ENCODE results near the gene PTPRU.

PTPRU gene

GRCh38 chr1:29320156-29320940 lies 84.0 kb downstream of the PTPRU start:
- DNase-seq: no peak

- DNase-seq: no peak
Observed at GRCh38 chr1:29321176-29321575, 84.9 kb downstream of the PTPRU start.

- no peak for DNase-seq
Observed at GRCh38 chr1:29322147-29322694, 85.9 kb downstream of the PTPRU start.

- DNase-seq: no peak
Observed at GRCh38 chr1:29322861-29323585, 86.7 kb downstream of the PTPRU start.

GRCh38 chr1:29323636-29324035 lies 87.3 kb downstream of the PTPRU start:
- DNase-seq: no peak

- DNase-seq: no peak
Observed at GRCh38 chr1:29324202-29324601, 87.9 kb downstream of the PTPRU start.

GRCh38 chr1:29324771-29325351 lies 88.5 kb downstream of the PTPRU start:
- DNase-seq: no peak

GRCh38 chr1:29325675-29326074 lies 89.4 kb downstream of the PTPRU start:
- DNase-seq: no peak

- DNase-seq: no peak
Observed at GRCh38 chr1:29326123-29326522, 89.8 kb downstream of the PTPRU start.

- no peak for DNase-seq
Observed at GRCh38 chr1:29327223-29327935, 91.1 kb downstream of the PTPRU start.

- DNase-seq: no peak
Observed at GRCh38 chr1:29329022-29329775, 92.9 kb downstream of the PTPRU start.

- DNase-seq: no peak
Observed at GRCh38 chr1:29330089-29330488, 93.8 kb downstream of the PTPRU start.

- no peak for DNase-seq
Observed at GRCh38 chr1:29330856-29331255, 94.5 kb downstream of the PTPRU start.

- no peak for DNase-seq
Observed at GRCh38 chr1:29331309-29331708, 95.0 kb downstream of the PTPRU start.

- DNase-seq: no peak
Observed at GRCh38 chr1:29331729-29332128, 95.4 kb downstream of the PTPRU start.

- DNase-seq: no peak
Observed at GRCh38 chr1:29332204-29332603, 95.9 kb downstream of the PTPRU start.

- DNase-seq: no peak
Observed at GRCh38 chr1:29333008-29333407, 96.7 kb downstream of the PTPRU start.

GRCh38 chr1:29335573-29335972 lies 99.3 kb downstream of the PTPRU start:
- DNase-seq: no peak

- DNase-seq: no peak
Observed at GRCh38 chr1:29338908-29339575, 102.7 kb downstream of the PTPRU start.

GRCh38 chr1:29341936-29342335 lies 105.6 kb downstream of the PTPRU start:
- DNase-seq: no peak

GRCh38 chr1:29342351-29342750 lies 106.0 kb downstream of the PTPRU start:
- DNase-seq: no peak

GRCh38 chr1:29342983-29343382 lies 106.7 kb downstream of the PTPRU start:
- no peak for DNase-seq
